Fibroblast of lung (primary cell): ENCODE results near the gene MRPS34. TPM values are rescaled to one million over a fixed set of nuclear protein-coding genes. Genes with fewer than 3 reads are reported as not detected.

Experiments
- DNase-seq, 2 donors: peaks; one replicate each; pipeline versions ENCODE4 v3.0.0 to v3.0.0-alpha.2; 2010; ENCODE audit warnings: low read depth in 2 of 2
- H2AFZ ChIP-seq: 2 replicates; pipeline ENCODE4 v1.5.1; 2012; ENCODE audit warnings: low read length, control low read depth, inconsistent platforms
- H3K27ac ChIP-seq: 2 replicates; pipeline ENCODE4 v1.5.1; 2011; ENCODE audit warnings: low read length, control low read depth; ENCODE audit not compliant: insufficient read depth
- H3K27me3 ChIP-seq: 2 replicates; pipeline ENCODE4 v1.5.1; 2011; ENCODE audit warnings: mild to moderate bottlenecking, low read length; ENCODE audit not compliant: control insufficient read depth, insufficient read depth
- H3K36me3 ChIP-seq: 2 replicates; pipeline ENCODE4 v1.5.1; 2011; ENCODE audit warnings: low read length; ENCODE audit not compliant: control insufficient read depth, insufficient read depth
- H3K4me1 ChIP-seq: 2 replicates; pipeline ENCODE4 v1.5.1; 2011; ENCODE audit warnings: low read length; ENCODE audit not compliant: control insufficient read depth, insufficient read depth; ENCODE audit errors: extremely low read depth
- H3K4me2 ChIP-seq: 2 replicates; pipeline ENCODE4 v1.5.1; 2011; ENCODE audit warnings: low read length, control low read depth; ENCODE audit not compliant: insufficient read depth; ENCODE audit errors: extremely low read depth
- H3K4me3 ChIP-seq, 4 experiments: fragments of 200-600 bp in 1 of 4; sonication (generic) in 1 of 4; replicated peaks in 1 of 4; 2 replicates each; pipeline ENCODE4 v1.5.1; 2011 to 2016; ENCODE audit warnings: low read length in 4 of 4, low read depth in 3 of 4, mild to moderate bottlenecking in 3 of 4, control low read depth in 2 of 4, inconsistent platforms in 1 of 4, mixed read lengths in 1 of 4; ENCODE audit not compliant: insufficient read depth in 1 of 4; ENCODE audit errors: control extremely low read depth in 1 of 4
- H3K79me2 ChIP-seq: 2 replicates; pipeline ENCODE4 v1.5.1; 2012; ENCODE audit warnings: mild to moderate bottlenecking, low read length, inconsistent platforms; ENCODE audit not compliant: control insufficient read depth, insufficient read depth
- H3K9ac ChIP-seq: 2 replicates; pipeline ENCODE4 v1.5.1; 2011; ENCODE audit warnings: mild to moderate bottlenecking, low read length, control low read depth; ENCODE audit not compliant: insufficient read depth
- H3K9me3 ChIP-seq: 2 replicates; pipeline ENCODE4 v1.5.1; 2012; ENCODE audit warnings: low read depth, low read length; ENCODE audit not compliant: control insufficient read depth, insufficient read depth
- H4K20me1 ChIP-seq: 2 replicates; pipeline ENCODE4 v1.5.1; 2011; ENCODE audit warnings: low read length; ENCODE audit not compliant: control insufficient read depth, insufficient read depth; ENCODE audit errors: extremely low read depth
- CTCF ChIP-seq, 2 donors: IDR thresholded peaks in 1 of 2; conservative IDR thresholded peaks in 1 of 2; 1 replicate in 1 of 2; 2 replicates in 1 of 2; pipeline ENCODE4 v1.5.1; 2011 to 2012; ENCODE audit warnings: low read length in 2 of 2, control low read depth in 1 of 2, inconsistent platforms in 1 of 2, low read depth in 1 of 2, mild to moderate bottlenecking in 1 of 2
- EZH2 ChIP-seq: IDR thresholded peaks from 2 replicates; pipeline ENCODE4 v1.5.1; 2012; ENCODE audit warnings: low read length, control low read depth, mild to moderate bottlenecking; ENCODE audit errors: missing control alignments
- polyA plus RNA-seq, 2 donors: library from polyadenylated mRNA; depleted of rRNA in 1 of 2; stranded (reverse) in 1 of 2; unstranded in 1 of 2; fragments of >200 nt; gene quantifications; 2 replicates each; pipeline ENCODE4 v1.2.1, GENCODE V29; 2011 to 2012; ENCODE audit warnings: missing spikeins in 1 of 2
- total RNA-seq: library from RNA; depleted of rRNA; stranded (reverse); fragments of >200 nt; gene quantifications from 2 replicates; pipeline ENCODE4 v1.2.1, GENCODE V29; 2014

MRPS34 gene
- total and polyA plus RNA-seq, 2 donors (not counting 1 experiment from before 2014, with no cell fraction given), result 40.1 to 74.3 TPM

DNA sequence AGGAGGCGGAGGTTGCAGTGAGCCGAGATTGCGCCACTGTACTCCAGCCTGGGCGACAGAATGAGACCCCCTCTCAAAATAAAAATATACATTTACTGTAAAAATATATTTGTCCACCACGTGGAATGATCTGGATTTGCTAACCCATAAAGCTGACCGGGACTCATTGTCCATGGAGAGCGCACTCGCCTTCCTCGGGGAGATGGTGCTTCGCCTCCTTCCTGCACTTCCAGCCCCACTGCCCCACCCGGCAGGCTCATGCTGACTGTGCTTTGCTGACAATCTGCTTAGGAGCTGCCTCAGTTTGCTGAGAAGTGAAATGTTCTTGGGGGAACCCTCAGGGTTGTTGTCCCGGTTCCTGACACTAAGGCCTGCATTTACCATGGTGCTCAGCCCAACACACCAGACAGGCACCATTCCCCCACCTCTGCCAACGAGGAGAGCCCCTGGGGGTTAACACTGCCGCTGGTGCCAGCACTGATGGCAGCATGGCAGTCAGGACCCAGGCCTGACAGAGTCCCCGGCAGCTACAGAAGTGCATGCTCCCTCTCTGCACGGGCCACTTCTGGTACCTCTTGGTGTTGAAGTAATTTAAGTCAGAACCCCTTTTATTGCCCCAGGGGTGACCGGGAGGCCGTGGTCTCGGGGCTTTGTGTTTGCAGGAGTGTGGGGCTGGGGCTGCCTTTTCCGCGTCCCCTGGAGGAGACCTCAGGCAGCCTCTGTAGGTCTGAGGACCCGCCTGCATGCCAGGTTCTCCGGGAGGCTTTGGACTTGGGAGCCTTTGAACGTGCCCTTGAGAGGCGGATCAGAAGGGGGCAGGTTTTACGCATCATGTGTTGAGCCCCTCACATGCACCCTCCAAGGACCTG lies 12.3 kb upstream of the MRPS34 start:
- Histone ChIP-seq H3K27me3 (no peaks in the 10 kb centered on the region), H4K20me1 (no peaks in the 10 kb centered on the region), H3K36me3 (peaks cover 16% of the 10 kb centered on the region), H2AFZ (no peak overlapping the region), H3K27ac (no peak overlapping the region), H3K4me1 (peaks cover 2% of the 10 kb centered on the region), H3K4me2 (no peak overlapping the region), H3K4me3 (no peak overlapping the region), H3K79me2 (peaks cover 31% of the 10 kb centered on the region), H3K9ac (no peak overlapping the region), H3K9me3 (no peaks in the 10 kb centered on the region)
- TF ChIP-seq CTCF (conservative IDR thresholded peaks at IDR 0.05 in 1 of 2, IDR thresholded peaks at IDR 0.05 in 1 of 2; ENCODE audit: low read depth in 1 of 2, low read length in 2 of 2) (no peak), EZH2 (no peak)
- no peak for DNase-seq

GRCh38 chr16:1782408-1783264 lies 9.7 kb upstream of the MRPS34 start, which contains the start of the genes NUBP2 and SPSB3:
Gene NUBP2, plus strand, starts transcription at chr16:1782960. Its CDS starts 61 bp downstream, at chr16:1783021.
Gene SPSB3, minus strand, starts transcription at chr16:1782571. Its CDS starts 1,088 bp downstream, at chr16:1781483.
- TF ChIP-seq CTCF (conservative IDR thresholded peaks at IDR 0.05 in 1 of 2, IDR thresholded peaks at IDR 0.05 in 1 of 2; ENCODE audit: low read depth in 1 of 2, low read length in 2 of 2) (no peak), EZH2 (no peak)
- DNase-seq, result peak; percentile 100
- H3K4me1 ChIP-seq, result peaks cover 2% of the 10 kb centered on the region
- peak within 1 kb of the TSS; percentile 86 for H3K9ac ChIP-seq
- no peaks in the 10 kb centered on the region for H3K27me3 ChIP-seq
- H3K27ac ChIP-seq, result peak within 1 kb of the TSS; percentile 62
- peaks cover 31% of the 10 kb centered on the region for H3K79me2 ChIP-seq
- no peaks in the 10 kb centered on the region for H4K20me1 ChIP-seq
- H2AFZ ChIP-seq, result peak within 1 kb of the TSS; percentile 1
- H3K4me3 ChIP-seq, result peak within 1 kb of the TSS; percentile 89 to 96 (median 92)
- peaks cover 15% of the 10 kb centered on the region for H3K36me3 ChIP-seq
- no peaks in the 10 kb centered on the region for H3K9me3 ChIP-seq
- peak within 1 kb of the TSS; percentile 86 for H3K4me2 ChIP-seq
